ENCODE results near the gene DYRK3.
"Not testable (repeated sequence)": the region's sequence is repeated elsewhere in the genome, so short reads cannot be mapped to it uniquely, and the experiment has no call there.

DYRK3 gene

GRCh38 chr1:206634365-206635079 lies 814 bp upstream of the DYRK3 start:
- TF ChIP-seq CTCF (IDR thresholded peaks at IDR 0.05; ENCODE audit: unreplicated experiment in 3 of 3): peak; percentile 85 to 94 (median 92)
- Mint-ChIP-seq H3K36me3 (ENCODE audit: low read depth) (no peaks in the 10 kb centered on the region), H3K9me3 (no peaks in the 10 kb centered on the region), H3K27me3 (ENCODE audit: low read depth) (no peaks in the 10 kb centered on the region), H3K27ac (peak overlapping the region; percentile 53 to 93 (median 81)), H3K4me1 (peaks cover 54% of the 10 kb centered on the region), H3K4me3 (peak overlapping the region; percentile 88 to 94 (median 93))

GRCh38 chr1:206635978-206636345 lies 626 bp downstream of the DYRK3 start:
- Mint-ChIP-seq H3K4me1 (peaks cover 51% of the 10 kb centered on the region), H3K36me3 (ENCODE audit: low read depth) (peaks cover 8% of the 10 kb centered on the region), H3K27me3 (ENCODE audit: low read depth) (no peaks in the 10 kb centered on the region), H3K4me3 (peak overlapping the region; percentile 88 to 94 (median 93)), H3K9me3 (no peaks in the 10 kb centered on the region), H3K27ac (peak overlapping the region in 2 of 3 experiments; percentile 25 to 52)
- TF ChIP-seq CTCF (IDR thresholded peaks at IDR 0.05; ENCODE audit: unreplicated experiment in 3 of 3): no peak

- Mint-ChIP-seq H3K4me3 (peak overlapping the region; percentile 88 to 94 (median 93)), H3K4me1 (peaks cover 44% of the 10 kb centered on the region), H3K27me3 (ENCODE audit: low read depth) (no peaks in the 10 kb centered on the region), H3K27ac (peak overlapping the region in 1 of 3 experiments; percentile 25), H3K36me3 (ENCODE audit: low read depth) (peaks cover 15% of the 10 kb centered on the region), H3K9me3 (no peaks in the 10 kb centered on the region)
- no peak for TF ChIP-seq CTCF (IDR thresholded peaks at IDR 0.05; ENCODE audit: unreplicated experiment in 3 of 3)
Measured at GRCh38 chr1:206636671-206637070, 1.3 kb downstream of the DYRK3 start.

- Mint-ChIP-seq H3K27me3 (ENCODE audit: low read depth) (no peaks in the 10 kb centered on the region), H3K4me3 (peak overlapping the region; percentile 53 to 93 (median 65)), H3K4me1 (peaks cover 40% of the 10 kb centered on the region), H3K36me3 (ENCODE audit: low read depth) (peaks cover 16% of the 10 kb centered on the region), H3K9me3 (no peaks in the 10 kb centered on the region), H3K27ac (no peak overlapping the region)
- TF ChIP-seq CTCF (IDR thresholded peaks at IDR 0.05; ENCODE audit: unreplicated experiment in 3 of 3): no peak
Measured at GRCh38 chr1:206637605-206638004, 2.3 kb downstream of the DYRK3 start.

- H3K27me3 Mint-ChIP-seq (ENCODE audit: low read depth); H3K4me1 Mint-ChIP-seq; H3K9me3 Mint-ChIP-seq; H3K4me3 Mint-ChIP-seq; H3K27ac Mint-ChIP-seq: not testable (repeated sequence)
- H3K36me3 Mint-ChIP-seq (ENCODE audit: low read depth): peaks cover 20% of the 10 kb centered on the region
Measured at GRCh38 chr1:206642074-206642473, 6.7 kb downstream of the DYRK3 start.

GRCh38 chr1:206643118-206643698 lies 7.9 kb downstream of the DYRK3 start:
- Mint-ChIP-seq H3K36me3 (ENCODE audit: low read depth) (peaks cover 32% of the 10 kb centered on the region), H3K27ac (no peak overlapping the region), H3K4me3 (no peak overlapping the region), H3K4me1 (no peaks in the 10 kb centered on the region), H3K9me3 (no peaks in the 10 kb centered on the region), H3K27me3 (ENCODE audit: low read depth) (no peaks in the 10 kb centered on the region)
- no peak for TF ChIP-seq CTCF (IDR thresholded peaks at IDR 0.05; ENCODE audit: unreplicated experiment in 3 of 3)

Measured in nephron (organoid).